HG03460 (cell line): ENCODE data around the gene RUFY4.
"Not testable (repeated sequence)": the region's sequence is repeated elsewhere in the genome, so short reads cannot be mapped to it uniquely, and the experiment has no call there.

Experiments
- ATAC-seq: cut with Tn5 transposase; IDR thresholded peaks from one replicate; pipeline ENCODE4 v1.9.1; 2021; ENCODE audit not compliant: unreplicated experiment

RUFY4 gene

GRCh38 chr2:218082586-218083351 lies 13.7 kb downstream of the RUFY4 start:
- no peak for ATAC-seq

DNA sequence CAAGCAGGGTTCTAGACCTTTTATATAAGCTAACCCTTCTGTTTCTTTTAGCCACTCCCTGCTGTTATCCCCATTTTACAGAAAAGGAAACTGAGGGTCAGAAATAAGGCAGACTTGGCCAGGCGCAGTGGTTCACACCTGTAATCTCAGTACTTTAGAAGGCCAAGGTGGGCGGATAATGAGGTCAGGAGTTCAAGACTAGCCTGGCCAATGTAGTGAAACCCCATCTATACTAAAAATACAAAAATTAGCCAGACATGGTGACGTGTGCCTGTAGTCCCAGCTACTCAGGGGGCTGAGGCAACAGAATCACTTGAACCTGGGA lies 14.3 kb downstream of the RUFY4 start:
- ATAC-seq = no peak

DNA sequence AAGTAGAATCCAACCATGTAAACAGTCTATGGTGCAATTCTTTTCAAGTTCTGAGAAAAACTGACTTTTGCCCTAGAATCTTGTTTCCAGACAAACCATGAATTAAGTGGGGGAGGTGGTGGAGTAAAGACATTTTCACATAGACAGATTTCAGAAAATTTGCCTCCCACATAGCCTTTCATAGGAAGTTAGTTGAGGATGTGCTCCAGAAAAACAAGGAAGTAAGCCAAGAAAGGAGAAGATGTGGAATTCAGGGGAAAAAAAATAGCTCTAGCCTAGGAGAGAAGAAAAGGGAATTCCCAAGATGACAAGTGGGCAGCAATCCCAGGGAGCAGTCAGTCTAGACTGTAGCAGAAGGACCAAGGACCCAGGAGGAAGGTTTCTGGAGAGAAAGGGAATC lies 17.4 kb downstream of the RUFY4 start:
- ATAC-seq = no peak

GRCh38 chr2:218089259-218089658 lies 20.2 kb downstream of the RUFY4 start:
- ATAC-seq = no peak

GRCh38 chr2:218091746-218092145 lies 22.7 kb downstream of the RUFY4 start:
- no peak for ATAC-seq

- ATAC-seq = no peak
These were observed 24.8 kb downstream of the RUFY4 start for GRCh38 chr2:218093879-218094278.

GRCh38 chr2:218095853-218096252 lies 26.8 kb downstream of the RUFY4 start:
- no peak for ATAC-seq

DNA sequence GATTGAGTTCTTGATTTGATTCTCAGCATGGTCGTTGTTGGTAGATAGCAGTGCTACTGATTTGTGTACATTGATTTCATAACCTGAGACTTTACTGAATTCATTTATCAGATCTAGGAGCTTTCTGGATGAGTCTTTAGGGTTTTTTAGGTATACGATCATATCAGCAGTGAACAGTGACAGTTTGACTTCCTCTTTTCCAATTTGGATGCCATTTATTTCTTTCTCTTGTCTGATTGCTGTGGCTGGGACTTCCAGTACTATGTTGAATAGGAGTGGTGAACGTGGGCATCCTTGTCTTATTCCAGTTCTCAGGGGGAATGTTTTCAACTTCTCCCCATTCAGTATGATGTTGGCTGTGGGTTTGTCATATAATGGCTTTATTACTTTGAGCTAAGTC lies 28.9 kb downstream of the RUFY4 start:
- ATAC-seq = no peak

- not testable (repeated sequence) for ATAC-seq
These were observed 39.8 kb downstream of the RUFY4 start for GRCh38 chr2:218108834-218109233.

DNA sequence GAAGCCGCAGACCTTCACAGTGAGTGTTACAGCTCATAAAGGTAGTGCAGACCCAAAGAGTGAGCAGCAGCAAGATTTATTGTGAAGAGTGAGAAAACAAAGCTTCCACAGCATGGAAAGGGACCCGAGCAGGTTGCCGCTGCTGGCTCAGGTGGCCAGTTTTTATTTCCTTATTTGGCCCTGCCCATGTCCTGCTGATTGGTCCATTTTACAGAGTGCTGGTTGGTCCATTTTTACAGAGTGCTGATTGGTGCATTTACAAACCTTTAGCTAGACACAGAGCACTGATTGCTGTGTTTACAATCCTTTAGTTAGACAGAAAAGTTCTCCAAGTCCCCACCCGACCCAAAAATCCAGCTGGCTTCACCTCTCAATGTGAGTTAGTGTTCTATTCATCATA lies 52.7 kb downstream of the RUFY4 start:
- not testable (repeated sequence) for ATAC-seq

DNA sequence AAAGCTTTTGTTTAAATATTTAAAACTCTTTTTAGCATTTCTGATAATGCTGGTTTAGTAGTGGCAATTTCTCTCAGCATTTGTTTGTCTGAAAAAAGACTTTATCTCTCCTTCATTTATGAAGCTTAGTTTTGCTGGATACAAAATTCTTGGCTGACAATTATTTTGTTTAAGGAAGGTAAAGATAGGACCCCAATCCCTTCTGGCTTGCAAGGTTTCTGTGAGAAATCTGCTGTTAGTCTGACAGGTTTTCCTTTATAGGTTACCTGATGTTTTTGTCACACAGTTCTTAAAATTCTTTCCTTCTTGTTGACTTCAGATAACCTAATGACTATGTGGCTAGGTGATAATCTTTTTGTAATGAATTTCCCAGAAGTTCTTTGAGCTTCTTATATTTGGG lies 53.2 kb downstream of the RUFY4 start:
- ATAC-seq = not testable (repeated sequence)

- no peak for ATAC-seq
These were observed 54.9 kb downstream of the RUFY4 start for GRCh38 chr2:218123986-218124385.

DNA sequence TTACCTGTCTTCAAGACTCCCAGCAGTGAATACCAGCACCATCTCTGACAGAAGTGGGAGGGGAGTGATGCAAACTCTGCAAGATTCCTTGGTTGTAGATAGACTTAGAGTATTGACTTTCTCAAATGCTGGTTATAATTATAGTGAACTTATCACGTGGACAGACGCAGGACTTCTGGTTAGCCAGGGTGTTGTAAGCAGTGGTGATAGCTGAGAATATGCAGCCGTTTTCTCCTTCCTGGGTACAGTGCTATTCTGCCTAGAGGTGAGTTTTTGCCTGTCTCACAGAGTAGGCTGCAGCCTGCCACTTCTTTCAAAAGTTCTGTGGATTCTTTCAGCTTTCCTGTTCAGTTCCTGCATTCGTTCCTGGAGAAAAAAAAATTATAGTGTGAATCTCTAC lies 56.0 kb downstream of the RUFY4 start:
- ATAC-seq = no peak

- ATAC-seq = no peak
These were observed 56.6 kb downstream of the RUFY4 start, which contains the start of gene CXCR2 for GRCh38 chr2:218125626-218126080. Gene CXCR2 (plus strand): TSS chr2:218126028. CDS start chr2:218134802, 8,774 bp downstream.

GRCh38 chr2:218127929-218128455 lies 58.9 kb downstream of the RUFY4 start:
- no peak for ATAC-seq

DNA sequence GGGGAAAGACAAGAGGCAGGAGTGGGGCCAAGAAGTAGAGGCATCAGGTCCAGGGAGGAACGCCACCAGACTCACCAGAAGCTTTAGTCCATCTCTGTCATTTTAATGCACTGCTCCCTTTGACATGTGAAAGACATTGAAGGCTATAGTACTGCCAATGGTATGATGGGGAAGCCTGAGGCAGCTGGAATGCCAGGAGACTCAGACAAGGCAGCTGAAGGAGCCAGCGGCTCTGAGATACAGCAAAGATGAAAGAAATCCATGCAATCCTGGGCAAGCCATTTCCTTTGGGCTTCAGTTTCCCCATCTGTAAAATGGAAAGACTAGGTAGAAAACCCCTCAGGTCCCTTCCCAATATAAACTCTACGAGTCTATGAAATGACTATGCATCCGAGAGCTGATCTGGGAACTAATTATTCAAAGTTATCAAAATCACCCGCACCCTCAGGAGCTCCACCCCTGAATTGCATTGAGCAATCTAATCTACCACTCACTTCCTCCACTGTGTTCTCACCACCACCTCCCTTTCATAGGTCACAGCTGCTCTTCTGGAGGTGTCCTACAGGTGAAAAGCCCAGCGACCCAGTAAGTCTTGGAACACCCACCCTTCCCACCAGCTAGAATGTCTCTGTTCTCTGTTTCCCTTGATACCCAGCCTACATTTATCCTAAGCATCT lies 59.9 kb downstream of the RUFY4 start:
- no peak for ATAC-seq

- no peak for ATAC-seq
These were observed 60.5 kb downstream of the RUFY4 start for GRCh38 chr2:218129458-218130135.

DNA sequence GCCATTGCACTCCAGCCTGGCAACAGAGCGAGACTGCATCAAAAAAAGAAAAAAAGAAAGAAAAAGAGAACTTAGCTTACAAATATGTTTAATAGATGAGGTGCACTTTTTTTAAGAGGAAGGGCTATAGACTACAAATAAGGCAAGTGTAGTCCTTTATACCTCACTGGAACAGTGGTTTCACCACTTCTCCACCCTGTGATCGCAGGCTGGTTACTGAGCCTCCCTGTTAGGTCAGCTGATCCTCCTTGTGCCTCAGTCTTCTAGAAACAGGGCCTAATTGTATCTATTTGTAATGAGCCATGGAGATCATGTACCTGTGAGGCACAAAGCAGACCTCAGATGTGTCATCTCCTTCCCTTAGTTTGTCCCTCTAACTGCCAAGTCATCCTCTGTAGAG lies 61.3 kb downstream of the RUFY4 start:
- no peak for ATAC-seq

DNA sequence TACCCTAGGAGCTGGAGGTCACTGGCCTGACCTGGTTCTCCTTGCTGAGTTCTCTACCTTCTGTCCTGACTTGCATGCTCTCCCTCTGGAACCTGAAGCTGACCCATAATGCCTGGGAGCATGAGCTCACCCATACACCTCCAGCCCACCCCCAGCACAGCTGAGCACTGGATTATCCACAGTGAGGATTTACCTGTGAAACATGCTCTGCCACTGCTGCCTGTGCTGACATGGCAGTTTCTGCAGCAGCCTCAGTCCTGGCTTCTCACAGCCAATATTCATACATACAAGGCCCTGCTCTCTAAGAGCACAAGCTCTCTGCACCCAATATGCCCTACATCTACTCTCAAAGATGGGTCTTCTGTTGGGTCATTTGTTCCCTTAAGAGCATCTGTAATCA lies 61.8 kb downstream of the RUFY4 start:
- no peak for ATAC-seq

GRCh38 chr2:218137514-218137913 lies 68.5 kb downstream of the RUFY4 start:
- no peak for ATAC-seq

DNA sequence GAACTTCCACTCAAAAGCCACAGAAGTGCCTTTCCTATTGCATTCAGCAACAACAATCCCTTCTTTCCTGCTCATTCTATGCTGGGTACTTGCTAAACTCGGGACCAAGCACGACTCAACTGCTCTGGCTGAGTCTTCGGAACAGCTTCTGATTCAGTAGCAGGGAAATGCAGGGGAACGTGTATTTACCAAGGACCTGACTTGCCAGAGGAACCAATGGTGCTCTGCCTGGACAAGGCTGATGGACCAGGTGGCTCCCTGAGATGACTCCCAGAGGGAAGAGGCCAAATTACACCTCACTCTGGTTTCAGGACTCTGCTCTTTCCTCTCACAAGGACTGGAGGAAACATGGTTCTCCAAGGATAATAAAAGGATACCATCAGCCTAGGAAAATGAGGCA lies 69.0 kb downstream of the RUFY4 start:
- ATAC-seq = no peak
